Thymus (tissue), 11 donors: ENCODE measurements around the gene TREML2. TPM values are rescaled to one million over a fixed set of nuclear protein-coding genes. Genes with fewer than 3 reads are reported as not detected.

Experiments used
- DNase-seq, 9 donors: peaks; one replicate each; pipeline ENCODE4 v3.0.0-alpha.2; 2013; ENCODE audit warnings: low spot score in 9 of 9, low read depth in 6 of 9, missing footprints in 1 of 9
- H3K27ac ChIP-seq, 2 donors: one replicate each; pipeline ENCODE4 v1.5.1; 2013; ENCODE audit warnings: control low read depth in 1 of 2, low read depth in 1 of 2, low read length in 1 of 2, mild to moderate bottlenecking in 1 of 2, moderate library complexity in 1 of 2
- H3K27me3 ChIP-seq, 2 donors: one replicate each; pipeline ENCODE4 v1.5.1; 2013; ENCODE audit warnings: low read length in 1 of 2; ENCODE audit not compliant: control insufficient read depth in 2 of 2, insufficient read depth in 1 of 2
- H3K36me3 ChIP-seq, 2 donors: one replicate each; pipeline ENCODE4 v1.5.1; 2013; ENCODE audit warnings: low read length in 1 of 2, mild to moderate bottlenecking in 1 of 2, moderate library complexity in 1 of 2; ENCODE audit not compliant: control insufficient read depth in 2 of 2, insufficient read depth in 2 of 2
- H3K4me1 ChIP-seq, 2 donors: one replicate each; pipeline ENCODE4 v1.5.1; 2013; ENCODE audit warnings: low read length in 2 of 2; ENCODE audit not compliant: control insufficient read depth in 2 of 2, insufficient read depth in 2 of 2
- H3K4me3 ChIP-seq, 2 donors: one replicate each; pipeline ENCODE4 v1.5.1; 2013; ENCODE audit warnings: low read length in 2 of 2, control low read depth in 1 of 2, mild to moderate bottlenecking in 1 of 2
- H3K9me3 ChIP-seq, 2 donors: one replicate each; pipeline ENCODE4 v1.5.1; 2013; ENCODE audit warnings: low read length in 1 of 2, mild to moderate bottlenecking in 1 of 2; ENCODE audit not compliant: control insufficient read depth in 2 of 2, insufficient read depth in 1 of 2
- WGBS: extraction: QIAGEN DNeasy Blood & Tissue Kit; methylation state at CpG from one replicate; pipeline ENCODE4 v1.1.7; 2013; 5-methylcytosine and 5-hydroxymethylcytosine counted together
- polyA plus RNA-seq: library from polyadenylated mRNA; stranded (reverse); fragments of 200-250 nt; gene quantifications from one replicate; pipeline ENCODE4 v1.2.3, GENCODE V29; 2013
- total RNA-seq: library from RNA; stranded (reverse); fragments of 120-200 nt; gene quantifications from one replicate; pipeline ENCODE4 v1.2.4, GENCODE V29; 2013
- donor health status: healthy.

Gene TREML2
- total and polyA plus RNA-seq, 2 donors: 1.3 to 11.1 TPM

GRCh38 chr6:41150671-41151070, 50.3 kb downstream of the TREML2 start:
- no peaks in the 10 kb centered on the region for H3K27me3 ChIP-seq
- no peak overlapping the region for H3K4me3 ChIP-seq
- no peaks in the 10 kb centered on the region for H3K9me3 ChIP-seq
- 98% methylated on average over 1 of the region's 1 CpG for WGBS
- H3K36me3 ChIP-seq: no peaks in the 10 kb centered on the region
- no peak for DNase-seq
- no peak overlapping the region for H3K27ac ChIP-seq
- no peaks in the 10 kb centered on the region for H3K4me1 ChIP-seq

- 97% methylated on average over 1 of the region's 1 CpG for WGBS
- Histone ChIP-seq H3K4me1 (no peaks in the 10 kb centered on the region), H3K36me3 (no peaks in the 10 kb centered on the region), H3K27ac (no peak overlapping the region), H3K9me3 (no peaks in the 10 kb centered on the region), H3K27me3 (no peaks in the 10 kb centered on the region), H3K4me3 (no peak overlapping the region)
- no peak for DNase-seq
Observed at GRCh38 chr6:41147917-41148316, 53.0 kb downstream of the TREML2 start.

Other genes starting within 250 kb of the TREML2 start
- 2.7 TPM for gene UNC5CL, start 161.9 kb downstream of the TREML2 start, total RNA-seq
- gene UNC5CL, start 161.9 kb downstream of the TREML2 start, polyA plus RNA-seq: 5.8 TPM
- gene TSPO2, start 158.7 kb downstream of the TREML2 start, total RNA-seq: 0.38 TPM
- gene TSPO2, start 158.7 kb downstream of the TREML2 start, polyA plus RNA-seq: 0.09 TPM
- gene APOBEC2, start 147.9 kb downstream of the TREML2 start, total RNA-seq: 12.0 TPM
- gene APOBEC2, start 147.9 kb downstream of the TREML2 start, polyA plus RNA-seq: 7.0 TPM
- gene OARD1, start 128.8 kb downstream of the TREML2 start, total RNA-seq: 44.8 TPM
- gene OARD1, start 128.8 kb downstream of the TREML2 start, polyA plus RNA-seq: 50.9 TPM
- gene NFYA, start 128.2 kb downstream of the TREML2 start, total RNA-seq: 19.7 TPM
- gene NFYA, start 128.2 kb downstream of the TREML2 start, polyA plus RNA-seq: 19.3 TPM
- 2.3 TPM for gene TREML1, start 46.8 kb downstream of the TREML2 start, total RNA-seq
- 3.1 TPM for gene TREML1, start 46.8 kb downstream of the TREML2 start, polyA plus RNA-seq
- 1.7 TPM for gene TREM2, start 38.0 kb downstream of the TREML2 start, total RNA-seq
- gene TREM2, start 38.0 kb downstream of the TREML2 start, polyA plus RNA-seq: 7.5 TPM
- not detected for gene TREML4, start 27.2 kb upstream of the TREML2 start, total RNA-seq
- gene TREML4, start 27.2 kb upstream of the TREML2 start, polyA plus RNA-seq: 0.25 TPM
- 1.0 TPM for gene TREM1, start 85.5 kb upstream of the TREML2 start, total RNA-seq
- 1.9 TPM for gene TREM1, start 85.5 kb upstream of the TREML2 start, polyA plus RNA-seq
- not detected for gene NCR2, start 134.5 kb upstream of the TREML2 start, total RNA-seq
- not detected for gene NCR2, start 134.5 kb upstream of the TREML2 start, polyA plus RNA-seq